Endometrium (tissue), 2 donors: ENCODE measurements around the gene GRB2.
"Not testable (repeated sequence)": the region's sequence is repeated elsewhere in the genome, so short reads cannot be mapped to it uniquely, and the experiment has no call there.

Source experiments
- FAIRE-seq: peaks from 2 replicates; lab custom pipeline; 2012; peaks lifted over from hg19 to GRCh38; lab: Jason Lieb, UNC
- donor health status: control.
- donor health status: control.

Gene GRB2

GRCh38 chr17:75405365-75406221 is at the start of gene GRB2:
Gene GRB2 (minus strand): TSS chr17:75405678. CDS start chr17:75393628, 12,050 bp downstream.
- no peak for FAIRE-seq

DNA sequence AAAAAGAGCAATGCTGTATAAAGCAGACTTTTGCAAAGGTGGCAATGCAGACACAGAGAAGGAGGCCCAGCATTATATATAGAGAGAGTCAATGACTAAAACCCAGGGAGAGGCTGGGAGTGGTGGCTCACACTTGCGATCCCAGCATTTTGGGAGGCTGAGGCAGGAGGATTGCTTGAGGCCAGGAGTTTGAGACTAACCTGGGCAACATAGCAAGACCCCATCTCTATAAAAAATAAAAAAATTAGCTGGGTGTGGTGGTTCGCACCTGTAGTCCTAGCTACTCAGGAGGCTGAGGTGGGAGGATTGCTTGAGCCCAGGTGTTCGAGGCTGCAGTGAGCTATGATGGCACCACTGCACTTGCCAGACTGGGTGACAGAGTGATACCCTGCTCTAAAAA is 49.2 kb upstream of the GRB2 start:
- not testable (repeated sequence) for FAIRE-seq

DNA sequence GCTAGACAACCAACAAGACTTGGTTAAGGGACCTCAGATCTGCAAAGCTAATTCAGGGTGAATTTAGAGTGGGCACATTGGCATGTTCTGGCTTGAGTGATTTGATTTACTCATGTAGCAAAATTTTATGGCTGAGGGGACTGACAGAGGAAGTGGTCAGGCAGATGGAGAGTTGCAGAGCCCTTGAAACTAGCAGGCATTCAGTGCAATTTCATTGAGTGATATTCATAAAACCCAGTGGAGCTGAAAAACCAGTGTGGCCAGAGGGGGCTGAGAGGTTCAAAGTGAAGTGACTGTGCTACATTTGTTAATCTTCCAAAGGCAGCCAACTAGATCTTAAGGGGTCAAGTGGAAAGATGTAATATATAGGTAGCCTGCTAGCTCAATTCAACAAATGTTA is 48.7 kb upstream of the GRB2 start:
- FAIRE-seq = no peak

DNA sequence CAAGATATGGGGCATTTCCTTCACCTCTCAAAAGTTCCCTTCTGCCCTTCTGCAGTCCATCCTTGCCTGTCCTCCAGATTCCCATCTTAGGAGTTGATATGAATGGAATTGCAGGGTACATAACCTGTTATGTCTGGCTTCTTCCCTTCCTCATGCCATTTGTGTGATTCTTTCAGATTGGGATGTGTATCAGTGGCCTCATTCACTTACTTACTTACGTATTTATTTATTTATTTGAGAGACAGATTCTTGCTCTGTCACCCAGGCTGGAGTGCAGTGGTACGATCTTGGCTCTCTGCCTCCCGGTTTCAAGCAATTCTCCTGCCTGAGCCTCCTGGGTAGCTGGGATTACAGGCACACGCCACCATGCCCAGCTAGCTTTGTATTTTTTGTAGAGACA is 44.8 kb upstream of the GRB2 start:
- no peak for FAIRE-seq

GRCh38 chr17:75447951-75448856 is 42.7 kb upstream of the GRB2 start:
- FAIRE-seq = no peak

DNA sequence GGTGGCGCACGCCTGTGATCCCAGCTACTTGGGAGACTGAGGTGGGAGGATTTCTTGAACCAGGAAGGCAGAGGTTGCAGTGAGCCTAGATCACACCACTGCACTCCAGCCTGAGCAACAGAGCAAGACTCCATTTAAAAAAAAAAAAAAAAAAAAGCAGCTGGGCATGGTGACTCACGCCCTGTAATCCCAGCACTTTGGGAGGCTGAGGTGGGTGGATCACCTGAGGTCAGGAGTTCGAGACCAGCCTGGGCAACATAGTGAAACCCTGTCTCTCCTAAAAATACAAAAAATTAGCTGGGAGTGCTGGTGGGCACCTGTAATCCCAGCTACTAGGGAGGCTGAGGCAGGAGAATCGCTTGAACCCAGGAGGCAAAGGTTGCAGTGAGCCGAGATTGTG is 40.4 kb upstream of the GRB2 start:
- FAIRE-seq = not testable (repeated sequence)

- no peak for FAIRE-seq
Measured at GRCh38 chr17:75445296-75445695, 39.8 kb upstream of the GRB2 start.

DNA sequence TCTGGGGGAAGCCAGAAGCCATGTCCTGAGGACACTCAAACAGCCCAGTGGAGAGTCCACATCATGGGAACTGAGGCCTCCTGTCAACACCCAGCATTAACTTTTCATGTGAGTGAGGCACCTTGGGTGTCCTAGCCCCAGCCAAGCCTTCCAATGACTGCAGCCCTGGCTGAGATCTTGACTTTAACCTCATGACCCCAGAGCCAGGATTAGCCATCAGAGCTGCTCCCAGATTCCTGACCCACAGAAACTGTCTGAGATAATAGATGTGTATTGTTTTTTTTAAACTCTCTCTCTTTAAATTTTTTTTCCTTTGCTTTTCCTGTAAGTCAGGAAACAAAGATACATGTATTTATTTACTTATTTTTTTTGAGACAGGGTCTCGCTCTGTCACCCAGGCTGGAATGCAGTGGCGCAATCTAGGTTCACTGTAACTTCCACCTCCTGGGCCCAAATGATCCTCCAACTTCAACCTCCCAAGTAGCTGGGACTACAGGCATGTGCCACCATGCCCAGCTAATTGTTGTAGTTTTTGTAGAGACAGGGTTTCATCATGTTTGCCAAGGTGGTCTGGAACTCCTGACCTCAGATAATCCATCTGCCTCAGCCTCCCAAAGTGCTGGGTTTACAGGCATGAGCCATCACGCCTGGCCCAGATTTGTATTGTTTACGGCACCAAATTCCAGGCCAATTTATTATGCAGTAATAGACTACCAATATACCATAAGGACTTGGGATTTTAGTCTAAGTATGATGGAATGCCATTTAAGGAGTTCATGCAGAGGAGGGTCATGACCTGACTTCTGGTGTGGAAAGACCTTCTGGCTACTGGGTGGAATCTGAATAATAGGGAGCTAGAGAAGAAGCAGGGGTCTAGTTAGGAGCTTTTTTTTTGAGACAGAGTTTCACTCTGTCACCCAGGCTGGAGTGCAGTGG is 37.0 kb upstream of the GRB2 start:
- no peak for FAIRE-seq

- no peak for FAIRE-seq
Measured at GRCh38 chr17:75440738-75441448, 35.4 kb upstream of the GRB2 start.

DNA sequence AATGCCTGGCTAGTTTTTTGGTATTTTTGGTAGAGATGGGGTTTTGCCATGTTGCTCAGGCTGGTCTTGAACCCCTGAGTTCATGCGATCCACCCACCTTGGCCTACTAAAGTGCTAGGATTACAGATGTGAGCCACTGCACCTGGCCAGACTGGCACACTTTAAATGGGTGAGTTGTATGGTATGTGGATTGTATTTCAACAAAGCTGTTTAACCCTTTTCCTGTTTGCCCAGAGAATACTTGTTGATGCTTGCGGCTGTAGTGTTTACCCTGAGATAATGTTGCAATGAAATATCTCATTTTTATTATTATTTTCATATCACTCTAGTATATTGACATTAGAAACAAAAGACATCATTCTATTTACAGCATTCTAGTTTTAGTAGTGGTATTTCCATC is 33.8 kb upstream of the GRB2 start:
- no peak for FAIRE-seq

GRCh38 chr17:75437404-75437803 is 31.9 kb upstream of the GRB2 start:
- not testable (repeated sequence) for FAIRE-seq

- not testable (repeated sequence) for FAIRE-seq
Measured at GRCh38 chr17:75434433-75434832, 29.0 kb upstream of the GRB2 start.

DNA sequence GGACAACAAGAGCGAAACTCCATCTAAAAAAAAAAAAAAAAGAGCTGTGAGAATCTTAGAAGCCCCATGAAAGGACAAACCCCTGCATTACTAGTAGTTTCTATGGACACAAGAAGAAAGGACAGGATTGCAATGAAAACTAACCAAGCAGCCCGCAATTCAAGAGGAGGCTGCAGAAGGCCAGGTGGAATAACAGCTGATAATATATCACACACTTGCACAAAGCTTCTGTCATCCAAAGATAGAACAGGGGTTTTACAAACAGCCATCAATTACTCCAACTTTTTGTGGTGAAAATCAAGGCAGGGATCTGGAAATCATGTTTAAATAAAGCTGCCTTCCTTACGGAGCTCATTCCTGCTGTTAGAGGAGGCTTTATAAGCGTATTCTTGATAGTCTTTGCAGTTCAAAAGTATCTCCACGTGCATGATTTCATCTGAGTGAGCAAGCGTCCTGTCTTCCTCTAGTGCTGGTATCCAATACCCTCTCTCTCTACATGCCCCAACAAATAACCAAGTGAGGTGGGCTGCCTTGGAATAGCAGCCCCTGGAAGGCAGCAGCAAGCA is 27.8 kb upstream of the GRB2 start:
- no peak for FAIRE-seq

GRCh38 chr17:75430159-75430974 is 24.9 kb upstream of the GRB2 start:
- no peak for FAIRE-seq

DNA sequence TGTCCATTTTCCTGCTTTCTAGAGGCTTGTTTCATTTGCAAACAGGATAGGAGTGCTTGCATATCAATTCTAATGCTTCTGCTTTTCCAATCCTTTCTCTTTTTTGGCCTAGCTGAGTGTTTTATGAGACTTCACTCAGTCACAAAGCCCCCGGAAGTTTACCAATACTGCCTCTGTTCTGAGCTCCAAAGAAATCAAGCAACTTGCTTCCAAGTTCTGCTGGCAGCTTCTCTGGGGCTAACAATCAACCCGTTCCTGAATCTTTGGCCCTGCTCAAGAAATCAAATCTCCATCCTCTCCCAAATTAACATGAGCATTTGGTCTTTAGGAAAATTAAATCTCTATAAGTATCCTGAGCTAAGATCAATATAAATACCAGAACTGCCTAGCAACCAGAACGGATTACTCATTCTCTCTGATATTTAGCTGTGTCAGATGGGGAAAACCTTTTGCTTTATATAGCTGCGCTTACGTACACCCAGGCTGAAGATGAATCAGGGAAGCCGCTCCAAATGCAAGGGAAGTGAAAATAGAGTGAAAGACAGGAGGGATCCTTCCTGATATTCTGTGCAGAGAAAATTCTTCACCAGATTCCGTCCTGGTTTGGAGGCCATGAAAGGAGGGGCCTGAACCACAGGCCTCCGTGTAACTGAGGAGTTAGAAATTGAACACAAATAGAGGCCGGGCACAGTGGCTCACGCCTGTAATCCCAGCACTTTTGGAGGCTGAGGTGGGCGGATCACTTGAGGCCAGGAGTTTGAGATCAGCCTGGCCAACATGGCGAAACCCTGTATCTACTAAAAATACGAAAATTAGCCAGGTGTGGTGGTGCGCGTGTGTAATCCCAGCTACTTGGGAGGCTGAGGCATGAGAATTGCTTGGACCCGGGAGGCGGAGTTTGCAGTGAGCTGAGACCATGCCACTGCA is 23.3 kb upstream of the GRB2 start:
- FAIRE-seq = no peak

DNA sequence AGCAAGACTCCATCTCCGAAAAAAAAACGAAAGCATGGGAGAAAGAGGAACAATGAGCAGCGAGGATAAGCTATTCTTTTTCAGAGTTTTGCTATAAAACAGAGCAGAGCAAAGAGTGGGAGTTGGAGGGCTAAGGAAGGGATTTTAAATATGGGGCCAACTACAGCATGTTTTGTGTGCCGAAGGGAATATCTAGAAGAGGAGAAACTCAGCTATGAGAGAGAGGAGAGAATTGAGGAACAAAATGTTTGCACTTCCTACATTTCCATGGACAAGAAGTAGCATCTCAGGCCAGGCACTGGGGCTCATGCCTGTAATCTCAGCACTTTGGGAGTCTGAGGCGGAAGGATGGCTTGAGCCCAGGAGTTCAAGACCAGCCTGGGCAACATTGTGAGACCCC is 13.1 kb upstream of the GRB2 start:
- no peak for FAIRE-seq

DNA sequence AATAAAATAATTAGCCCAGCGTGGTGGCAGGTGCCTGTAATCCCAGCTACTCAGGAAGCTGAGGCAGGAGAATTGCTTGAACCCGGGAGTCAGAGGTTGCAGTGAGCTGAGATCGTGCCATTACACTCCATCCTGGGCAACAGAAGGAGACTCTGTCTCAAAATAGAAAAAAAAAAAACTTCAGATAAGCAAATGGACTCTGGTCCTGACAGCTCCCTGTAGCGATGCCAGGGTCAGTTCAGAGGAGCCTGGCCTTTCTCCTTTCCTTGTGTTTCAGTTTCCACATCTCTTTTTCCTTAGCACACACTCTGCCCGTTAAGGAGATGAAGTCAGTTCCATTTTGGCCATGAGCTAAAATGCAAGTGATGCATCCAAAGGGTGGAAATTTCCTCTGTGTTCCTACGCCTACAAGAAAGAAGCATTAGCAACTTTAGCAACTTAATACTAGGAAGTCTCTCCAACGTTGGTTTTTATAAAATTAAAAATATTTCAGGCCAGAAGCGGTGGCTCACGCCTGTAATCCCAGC is 11.6 kb upstream of the GRB2 start:
- FAIRE-seq = no peak

- no peak for FAIRE-seq
Measured at GRCh38 chr17:75416006-75416405, 10.5 kb upstream of the GRB2 start.

DNA sequence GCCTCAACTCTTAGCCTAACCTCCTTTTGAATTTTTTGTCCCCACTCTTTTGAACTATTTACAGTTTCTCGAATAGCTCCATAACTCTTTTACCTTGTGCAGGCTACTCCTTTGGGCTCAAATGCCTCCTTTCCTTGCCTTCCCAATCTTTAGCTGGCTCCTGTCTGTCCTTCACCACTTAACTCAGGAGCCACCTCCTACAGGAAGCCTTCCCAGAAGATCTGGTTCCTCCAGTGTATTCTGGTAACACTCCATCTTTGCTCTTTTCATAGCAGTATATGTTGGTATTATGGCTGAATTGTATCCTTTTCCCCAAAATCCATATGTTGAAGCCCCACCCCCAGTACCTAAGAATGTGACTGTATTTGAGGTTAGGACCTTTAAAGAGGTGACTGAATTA is 9.0 kb upstream of the GRB2 start:
- no peak for FAIRE-seq
